K562 (cell line): ENCODE measurements around the gene RBM15. TPM values are rescaled to one million over a fixed set of nuclear protein-coding genes. Genes with fewer than 3 reads are reported as not detected.

Experiments
- BHLHE40 ChIP-seq: IDR thresholded peaks from 2 replicates; pipeline ENCODE4 v1.6.1; 2011; ENCODE audit warnings: low read length, improper control_type of control experiment
- ELF4 ChIP-seq: fragments of 450-650 bp; formaldehyde crosslinking; IDR thresholded peaks from 2 replicates; pipeline ENCODE4 v1.4.0; 2022; ENCODE audit warnings: missing genetic modification characterization
- GABPB1 ChIP-seq: sonication (generic); formaldehyde crosslinking; IDR thresholded peaks from 2 replicates; pipeline ENCODE4 v1.8.0; 2022; ENCODE audit warnings: mild to moderate bottlenecking, missing genetic modification reagents
- JUND ChIP-seq, 2 experiments: IDR thresholded peaks; 2 replicates in 1 of 2; 3 replicates in 1 of 2; pipeline ENCODE4 v1.6.1; 2011; ENCODE audit warnings: borderline replicate concordance in 2 of 2, low read depth in 2 of 2, low read length in 2 of 2, improper control_type of control experiment in 1 of 2, missing biosample characterization in 1 of 2, missing genetic modification characterization in 1 of 2, missing genetic modification reagents in 1 of 2
- RFX7 ChIP-seq: fragments of 250-450 bp; sonication (Bioruptor Pico); IDR thresholded peaks from 2 replicates; pipeline ENCODE4 v1.5.1; 2021; ENCODE audit warnings: mild to moderate bottlenecking
- ZNF224 ChIP-seq: sonication (generic); formaldehyde crosslinking; IDR thresholded peaks from 2 replicates; pipeline ENCODE4 v1.8.0; 2022; ENCODE audit warnings: mild to moderate bottlenecking, missing genetic modification reagents
- ZNF707 ChIP-seq: fragments of 250-450 bp; sonication (Bioruptor Pico); conservative IDR thresholded peaks from 2 replicates; pipeline ENCODE4 v1.8.0; 2022; ENCODE audit warnings: inconsistent platforms, mild to moderate bottlenecking, moderate library complexity
- ZNF766 ChIP-seq: fragments of 200-800 bp; sonication (Bioruptor generic); conservative IDR thresholded peaks from 2 replicates; pipeline ENCODE4 v1.6.1; 2016; ENCODE audit warnings: missing genetic modification characterization, missing compliant biosample characterization
- polyA plus RNA-seq, 8 experiments: library from polyadenylated mRNA; depleted of rRNA in 4 of 8; stranded (reverse) in 5 of 8; unstranded in 3 of 8; fragments of >200 nt; fragmentation: Nextera tagmentation in 2 of 8; fragmentation: Illumina TruSeq in 1 of 8; extraction: Ambion mirVana in 2 of 8; extraction: Trizol in 1 of 8; gene quantifications; 2 replicates each; pipeline versions ENCODE4 v1.2.1 to v1.2.3, GENCODE V29; 2011 to 2014; ENCODE audit warnings: inconsistent platforms in 1 of 8, missing spikeins in 1 of 8
- total RNA-seq, 7 experiments: library from RNA; depleted of rRNA in 6 of 7; stranded (reverse); fragments of >200 nt in 6 of 7; fragmentation: Illumina TruSeq in 2 of 7; extraction: Trizol in 2 of 7; gene quantifications; 2 replicates each; pipeline versions ENCODE4 v1.2.1 to v1.2.3, GENCODE V29; 2011 to 2021; ENCODE audit warnings: low replicate concordance in 1 of 7
- TF ChIP-seq, protein P1 (sequence below): fragments of 250-450 bp; sonication (Bioruptor Pico); IDR thresholded peaks from 2 replicates; pipeline ENCODE4 v1.5.0; 2020; ENCODE audit warnings: mild to moderate bottlenecking, borderline replicate concordance
- TF ChIP-seq, protein P2 (sequence below): fragments of 450-650 bp; formaldehyde crosslinking; IDR thresholded peaks from 2 replicates; pipeline ENCODE4 v1.4.0; 2020; ENCODE audit warnings: mild to moderate bottlenecking, mixed read lengths
- TF ChIP-seq, protein P3 (sequence below), 3 experiments: fragments of 200-800 bp in 1 of 3; fragments of 250-450 bp in 1 of 3; fragments of 450-650 bp in 1 of 3; sonication (Bioruptor Pico) in 1 of 3; sonication (Bioruptor generic) in 1 of 3; formaldehyde crosslinking in 1 of 3; IDR thresholded peaks; 2 replicates each; pipeline versions ENCODE4 v1.6.1 to v1.8.0; 2016 to 2022; ENCODE audit warnings: mild to moderate bottlenecking in 2 of 3, missing genetic modification characterization in 2 of 3, missing compliant biosample characterization in 1 of 3, moderate library complexity in 1 of 3
- TF ChIP-seq, protein P4 (sequence below): fragments of 450-650 bp; formaldehyde crosslinking; conservative IDR thresholded peaks from 2 replicates; pipeline ENCODE4 v1.4.0; 2022; ENCODE audit warnings: mild to moderate bottlenecking, missing genetic modification characterization
- TF ChIP-seq, protein P5 (sequence below): fragments of 450-650 bp; IDR thresholded peaks from 2 replicates; pipeline ENCODE4 v1.7.1; 2018; ENCODE audit warnings: mild to moderate bottlenecking, low read depth; ENCODE audit not compliant: partially characterized antibody

The RBM15 gene
- total and polyA plus RNA-seq, 9 of the 15 experiments (the other 6 are each of a cell fraction or from before 2014, with no cell fraction given): 2.4 to 63.4 (median 28.2) TPM

DNA sequence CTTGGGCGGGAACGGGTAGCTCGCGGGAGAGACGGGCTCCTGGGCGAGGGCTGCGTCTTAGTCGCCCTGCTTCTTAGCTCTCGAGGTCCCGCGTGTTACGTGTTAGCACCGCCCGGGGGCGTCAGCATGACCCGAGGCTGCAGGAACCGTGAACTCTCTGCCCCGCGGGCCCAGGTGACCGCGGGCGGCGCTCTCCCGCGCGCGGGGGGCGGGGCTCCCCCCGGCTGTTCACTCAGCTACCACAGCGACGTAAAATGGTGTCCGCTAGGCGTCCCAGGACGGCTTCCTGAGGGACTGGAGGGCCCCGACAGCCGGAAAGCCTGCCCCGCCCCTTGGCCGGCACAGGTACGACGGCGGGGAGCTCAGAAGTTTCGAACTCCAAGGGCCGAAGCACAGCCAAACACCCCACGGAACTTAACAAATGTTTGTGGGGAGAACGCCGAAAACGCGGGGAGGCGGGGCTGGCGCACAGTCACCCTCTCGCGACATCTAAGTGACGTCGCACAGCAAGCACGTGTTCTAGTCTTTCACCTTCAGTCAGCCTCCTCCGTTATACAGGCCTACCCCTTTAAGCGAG is 780 bp upstream of the RBM15 start (continued):
- TF ChIP-seq JUND (IDR thresholded peaks at IDR 0.05; ENCODE audit: borderline replicate concordance, low read depth, low read length) (peak; percentile 76), JUND (tag; IDR thresholded peaks at IDR 0.05; ENCODE audit: borderline replicate concordance, low read depth, low read length) (peak; percentile 61; the same call in 1 of the 3 replicates), ZNF707 (CRISPR knock-in tag) (0 out of 2 replicates have a peak, but pooled peaks have one; percentile 2), ZNF766 (CRISPR knock-in tag) (peak; percentile 42; the same call in 1 of the 2 replicates), RFX7 (CRISPR knock-in tag) (no peak), BHLHE40 (peak; percentile 94), ZNF224 (CRISPR knock-in tag) (no peak), GABPB1 (CRISPR knock-in tag) (peak; percentile 80), ELF4 (CRISPR knock-in tag) (0 out of 2 replicates have a peak, but pooled peaks have one; percentile 19)
- TF ChIP-seq, protein P1, sequence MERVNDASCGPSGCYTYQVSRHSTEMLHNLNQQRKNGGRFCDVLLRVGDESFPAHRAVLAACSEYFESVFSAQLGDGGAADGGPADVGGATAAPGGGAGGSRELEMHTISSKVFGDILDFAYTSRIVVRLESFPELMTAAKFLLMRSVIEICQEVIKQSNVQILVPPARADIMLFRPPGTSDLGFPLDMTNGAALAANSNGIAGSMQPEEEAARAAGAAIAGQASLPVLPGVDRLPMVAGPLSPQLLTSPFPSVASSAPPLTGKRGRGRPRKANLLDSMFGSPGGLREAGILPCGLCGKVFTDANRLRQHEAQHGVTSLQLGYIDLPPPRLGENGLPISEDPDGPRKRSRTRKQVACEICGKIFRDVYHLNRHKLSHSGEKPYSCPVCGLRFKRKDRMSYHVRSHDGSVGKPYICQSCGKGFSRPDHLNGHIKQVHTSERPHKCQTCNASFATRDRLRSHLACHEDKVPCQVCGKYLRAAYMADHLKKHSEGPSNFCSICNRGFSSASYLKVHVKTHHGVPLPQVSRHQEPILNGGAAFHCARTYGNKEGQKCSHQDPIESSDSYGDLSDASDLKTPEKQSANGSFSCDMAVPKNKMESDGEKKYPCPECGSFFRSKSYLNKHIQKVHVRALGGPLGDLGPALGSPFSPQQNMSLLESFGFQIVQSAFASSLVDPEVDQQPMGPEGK (CRISPR knock-in tag): no peak
- TF ChIP-seq, protein P2, sequence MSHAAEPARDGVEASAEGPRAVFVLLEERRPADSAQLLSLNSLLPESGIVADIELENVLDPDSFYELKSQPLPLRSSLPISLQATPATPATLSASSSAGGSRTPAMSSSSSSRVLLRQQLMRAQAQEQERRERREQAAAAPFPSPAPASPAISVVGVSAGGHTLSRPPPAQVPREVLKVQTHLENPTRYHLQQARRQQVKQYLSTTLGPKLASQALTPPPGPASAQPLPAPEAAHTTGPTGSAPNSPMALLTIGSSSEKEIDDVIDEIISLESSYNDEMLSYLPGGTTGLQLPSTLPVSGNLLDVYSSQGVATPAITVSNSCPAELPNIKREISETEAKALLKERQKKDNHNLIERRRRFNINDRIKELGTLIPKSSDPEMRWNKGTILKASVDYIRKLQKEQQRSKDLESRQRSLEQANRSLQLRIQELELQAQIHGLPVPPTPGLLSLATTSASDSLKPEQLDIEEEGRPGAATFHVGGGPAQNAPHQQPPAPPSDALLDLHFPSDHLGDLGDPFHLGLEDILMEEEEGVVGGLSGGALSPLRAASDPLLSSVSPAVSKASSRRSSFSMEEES (CRISPR knock-in tag): no peak
- TF ChIP-seq, protein P3, sequence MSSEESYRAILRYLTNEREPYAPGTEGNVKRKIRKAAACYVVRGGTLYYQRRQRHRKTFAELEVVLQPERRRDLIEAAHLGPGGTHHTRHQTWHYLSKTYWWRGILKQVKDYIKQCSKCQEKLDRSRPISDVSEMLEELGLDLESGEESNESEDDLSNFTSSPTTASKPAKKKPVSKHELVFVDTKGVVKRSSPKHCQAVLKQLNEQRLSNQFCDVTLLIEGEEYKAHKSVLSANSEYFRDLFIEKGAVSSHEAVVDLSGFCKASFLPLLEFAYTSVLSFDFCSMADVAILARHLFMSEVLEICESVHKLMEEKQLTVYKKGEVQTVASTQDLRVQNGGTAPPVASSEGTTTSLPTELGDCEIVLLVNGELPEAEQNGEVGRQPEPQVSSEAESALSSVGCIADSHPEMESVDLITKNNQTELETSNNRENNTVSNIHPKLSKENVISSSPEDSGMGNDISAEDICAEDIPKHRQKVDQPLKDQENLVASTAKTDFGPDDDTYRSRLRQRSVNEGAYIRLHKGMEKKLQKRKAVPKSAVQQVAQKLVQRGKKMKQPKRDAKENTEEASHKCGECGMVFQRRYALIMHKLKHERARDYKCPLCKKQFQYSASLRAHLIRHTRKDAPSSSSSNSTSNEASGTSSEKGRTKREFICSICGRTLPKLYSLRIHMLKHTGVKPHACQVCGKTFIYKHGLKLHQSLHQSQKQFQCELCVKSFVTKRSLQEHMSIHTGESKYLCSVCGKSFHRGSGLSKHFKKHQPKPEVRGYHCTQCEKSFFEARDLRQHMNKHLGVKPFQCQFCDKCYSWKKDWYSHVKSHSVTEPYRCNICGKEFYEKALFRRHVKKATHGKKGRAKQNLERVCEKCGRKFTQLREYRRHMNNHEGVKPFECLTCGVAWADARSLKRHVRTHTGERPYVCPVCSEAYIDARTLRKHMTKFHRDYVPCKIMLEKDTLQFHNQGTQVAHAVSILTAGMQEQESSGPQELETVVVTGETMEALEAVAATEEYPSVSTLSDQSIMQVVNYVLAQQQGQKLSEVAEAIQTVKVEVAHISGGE (CRISPR knock-in tag; IDR thresholded peaks at IDR 0.05): peak in 1 of 3 experiments; percentile 43; a peak in 1 of 6 replicates
- TF ChIP-seq, protein P4, sequence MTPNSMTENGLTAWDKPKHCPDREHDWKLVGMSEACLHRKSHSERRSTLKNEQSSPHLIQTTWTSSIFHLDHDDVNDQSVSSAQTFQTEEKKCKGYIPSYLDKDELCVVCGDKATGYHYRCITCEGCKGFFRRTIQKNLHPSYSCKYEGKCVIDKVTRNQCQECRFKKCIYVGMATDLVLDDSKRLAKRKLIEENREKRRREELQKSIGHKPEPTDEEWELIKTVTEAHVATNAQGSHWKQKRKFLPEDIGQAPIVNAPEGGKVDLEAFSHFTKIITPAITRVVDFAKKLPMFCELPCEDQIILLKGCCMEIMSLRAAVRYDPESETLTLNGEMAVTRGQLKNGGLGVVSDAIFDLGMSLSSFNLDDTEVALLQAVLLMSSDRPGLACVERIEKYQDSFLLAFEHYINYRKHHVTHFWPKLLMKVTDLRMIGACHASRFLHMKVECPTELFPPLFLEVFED (CRISPR knock-in tag): no peak
- TF ChIP-seq, protein P5, sequence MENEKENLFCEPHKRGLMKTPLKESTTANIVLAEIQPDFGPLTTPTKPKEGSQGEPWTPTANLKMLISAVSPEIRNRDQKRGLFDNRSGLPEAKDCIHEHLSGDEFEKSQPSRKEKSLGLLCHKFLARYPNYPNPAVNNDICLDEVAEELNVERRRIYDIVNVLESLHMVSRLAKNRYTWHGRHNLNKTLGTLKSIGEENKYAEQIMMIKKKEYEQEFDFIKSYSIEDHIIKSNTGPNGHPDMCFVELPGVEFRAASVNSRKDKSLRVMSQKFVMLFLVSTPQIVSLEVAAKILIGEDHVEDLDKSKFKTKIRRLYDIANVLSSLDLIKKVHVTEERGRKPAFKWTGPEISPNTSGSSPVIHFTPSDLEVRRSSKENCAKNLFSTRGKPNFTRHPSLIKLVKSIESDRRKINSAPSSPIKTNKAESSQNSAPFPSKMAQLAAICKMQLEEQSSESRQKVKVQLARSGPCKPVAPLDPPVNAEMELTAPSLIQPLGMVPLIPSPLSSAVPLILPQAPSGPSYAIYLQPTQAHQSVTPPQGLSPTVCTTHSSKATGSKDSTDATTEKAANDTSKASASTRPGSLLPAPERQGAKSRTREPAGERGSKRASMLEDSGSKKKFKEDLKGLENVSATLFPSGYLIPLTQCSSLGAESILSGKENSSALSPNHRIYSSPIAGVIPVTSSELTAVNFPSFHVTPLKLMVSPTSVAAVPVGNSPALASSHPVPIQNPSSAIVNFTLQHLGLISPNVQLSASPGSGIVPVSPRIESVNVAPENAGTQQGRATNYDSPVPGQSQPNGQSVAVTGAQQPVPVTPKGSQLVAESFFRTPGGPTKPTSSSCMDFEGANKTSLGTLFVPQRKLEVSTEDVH: peak; percentile 80
